WTC11 (cell line): ENCODE measurements around the gene HSBP1L1. TPM values are rescaled to one million over a fixed set of nuclear protein-coding genes. Genes with fewer than 3 reads are reported as not detected.

Experiments used
- ATAC-seq: fragments of 200-7000 bp; cut with Tn5 transposase; 2 replicates; pipeline ENCODE4 v1.10.0; 2021; ENCODE audit warnings: mild to moderate bottlenecking, moderate library complexity
- CTCF ChIA-PET: fragments of 300-600 bp; sonication (Branson Sonifier 250); formaldehyde crosslinking; loops from one replicate; lab custom pipeline; 2021; ENCODE audit warnings: antibody characterized with exemption; lab: Charles Lee
- POLR2A ChIA-PET: fragments of 350-600 bp; sonication (Branson Sonifier 250); formaldehyde crosslinking; loops from one replicate; lab custom pipeline; 2021; ENCODE audit warnings: antibody characterized with exemption; lab: Charles Lee
- DNase-seq: peaks from one replicate; pipeline ENCODE4 v3.0.0; 2021; ENCODE audit warnings: low spot score
- H3K27ac Mint-ChIP-seq: 2 replicates; pipeline ENCODE4 v1.8.0; 2021; ENCODE audit warnings: mixed read lengths
- H3K27me3 Mint-ChIP-seq: 2 replicates; pipeline ENCODE4 v1.8.0; 2021; ENCODE audit warnings: low read depth, mild to moderate bottlenecking, moderate library complexity, mixed read lengths
- H3K36me3 Mint-ChIP-seq: 2 replicates; pipeline ENCODE4 v1.8.0; 2021; ENCODE audit warnings: mixed read lengths
- H3K4me1 Mint-ChIP-seq: 2 replicates; pipeline ENCODE4 v1.8.0; 2022; ENCODE audit warnings: mixed read lengths
- H3K4me3 Mint-ChIP-seq: 2 replicates; pipeline ENCODE4 v1.8.0; 2021; ENCODE audit warnings: mild to moderate bottlenecking, moderate library complexity, mixed read lengths
- H3K9me3 Mint-ChIP-seq: 2 replicates; pipeline ENCODE4 v1.8.0; 2021; ENCODE audit warnings: mixed read lengths
- ATF1 ChIP-seq: sonication (generic); formaldehyde crosslinking; IDR thresholded peaks from 2 replicates; pipeline ENCODE4 v1.8.1; 2023; ENCODE audit warnings: mild to moderate bottlenecking, moderate library complexity, missing genetic modification reagents
- FOXJ3 ChIP-seq: sonication (generic); formaldehyde crosslinking; IDR thresholded peaks from 2 replicates; pipeline ENCODE4 v1.9.0; 2021; ENCODE audit warnings: missing genetic modification reagents, mild to moderate bottlenecking, borderline replicate concordance
- GABPB1 ChIP-seq: sonication (generic); formaldehyde crosslinking; IDR thresholded peaks from 2 replicates; pipeline ENCODE4 v1.8.1; 2023; ENCODE audit warnings: mild to moderate bottlenecking, missing genetic modification reagents
- GRHL2 ChIP-seq: fragments of 250-450 bp; sonication (Bioruptor Pico); IDR thresholded peaks from 2 replicates; pipeline ENCODE4 v1.8.0; 2022; ENCODE audit warnings: mild to moderate bottlenecking, moderate library complexity; ENCODE audit not compliant: insufficient replicate concordance, severe bottlenecking
- HMGA2 ChIP-seq: fragments of 250-450 bp; sonication (Bioruptor Pico); IDR thresholded peaks from 2 replicates; pipeline ENCODE4 v1.4.0; 2021; ENCODE audit warnings: mild to moderate bottlenecking, moderate library complexity
- MXD4 ChIP-seq: fragments of 250-450 bp; sonication (Bioruptor Pico); IDR thresholded peaks from 2 replicates; pipeline ENCODE4 v1.8.0; 2021; ENCODE audit warnings: mild to moderate bottlenecking, moderate library complexity, borderline replicate concordance
- NFATC4 ChIP-seq: fragments of 250-450 bp; sonication (Bioruptor Pico); IDR thresholded peaks from 2 replicates; pipeline ENCODE4 v1.9.0; 2021; ENCODE audit warnings: mild to moderate bottlenecking
- NR1H2 ChIP-seq: sonication (generic); formaldehyde crosslinking; IDR thresholded peaks from 2 replicates; pipeline ENCODE4 v1.9.0; 2021; ENCODE audit warnings: mild to moderate bottlenecking, moderate library complexity, missing genetic modification reagents
- TCF7 ChIP-seq: sonication (generic); formaldehyde crosslinking; IDR thresholded peaks from 2 replicates; pipeline ENCODE4 v1.8.0; 2022; ENCODE audit warnings: mild to moderate bottlenecking, low read depth, missing genetic modification reagents, moderate library complexity
- TP53 ChIP-seq: sonication (generic); formaldehyde crosslinking; IDR thresholded peaks from 2 replicates; pipeline ENCODE4 v1.8.1; 2023; ENCODE audit warnings: mild to moderate bottlenecking, missing genetic modification reagents
- ZBTB21 ChIP-seq: sonication (generic); formaldehyde crosslinking; IDR thresholded peaks from 2 replicates; pipeline ENCODE4 v1.8.1; 2023; ENCODE audit warnings: mild to moderate bottlenecking, missing genetic modification reagents, borderline replicate concordance
- total RNA-seq: library from RNA; stranded (reverse); gene quantifications from 3 replicates; pipeline ENCODE4 v1.2.3, GENCODE V29; 2021
- TF ChIP-seq, protein P1 (sequence below): sonication (generic); formaldehyde crosslinking; conservative IDR thresholded peaks from 2 replicates; pipeline ENCODE4 v1.8.1; 2023; ENCODE audit warnings: mild to moderate bottlenecking, low read depth, missing genetic modification reagents, moderate library complexity
- TF ChIP-seq, protein P2 (sequence below): sonication (generic); formaldehyde crosslinking; IDR thresholded peaks from 2 replicates; pipeline ENCODE4 v1.8.1; 2023; ENCODE audit warnings: mild to moderate bottlenecking, missing genetic modification reagents
- TF ChIP-seq, protein P3 (sequence below): fragments of 250-450 bp; sonication (Bioruptor Pico); conservative IDR thresholded peaks from 2 replicates; pipeline ENCODE4 v1.9.0; 2021; ENCODE audit warnings: mild to moderate bottlenecking
- TF ChIP-seq, protein P4 (sequence below): sonication (generic); formaldehyde crosslinking; IDR thresholded peaks from 2 replicates; pipeline ENCODE4 v1.8.0; 2022; ENCODE audit warnings: mild to moderate bottlenecking, missing genetic modification reagents
- TF ChIP-seq, protein P5 (sequence below): fragments of 250-450 bp; sonication (Bioruptor Pico); IDR thresholded peaks from 2 replicates; pipeline ENCODE4 v2.1.2; 2022; ENCODE audit warnings: mild to moderate bottlenecking, moderate library complexity
- TF ChIP-seq, protein P6 (sequence below): sonication (generic); formaldehyde crosslinking; IDR thresholded peaks from 2 replicates; pipeline ENCODE4 v1.8.1; 2023; ENCODE audit warnings: mild to moderate bottlenecking, missing genetic modification reagents
- TF ChIP-seq, protein P7 (sequence below): sonication (generic); formaldehyde crosslinking; IDR thresholded peaks from 2 replicates; pipeline ENCODE4 v1.8.1; 2022; ENCODE audit warnings: mild to moderate bottlenecking, moderate library complexity, missing genetic modification reagents
- TF ChIP-seq, protein P8 (sequence below): fragments of 250-450 bp; sonication (Bioruptor Pico); IDR thresholded peaks from 2 replicates; pipeline ENCODE4 v1.9.0; 2021; ENCODE audit warnings: moderate library complexity, mild to moderate bottlenecking, inconsistent platforms, borderline replicate concordance
- TF ChIP-seq, protein P9 (sequence below): sonication (generic); formaldehyde crosslinking; IDR thresholded peaks from 2 replicates; pipeline ENCODE4 v1.8.1; 2022; ENCODE audit warnings: low read depth, mild to moderate bottlenecking, moderate library complexity, missing genetic modification reagents, borderline replicate concordance

The HSBP1L1 gene
- total RNA-seq, 1 experiment from 2014 or later, result 1.4 TPM

DNA sequence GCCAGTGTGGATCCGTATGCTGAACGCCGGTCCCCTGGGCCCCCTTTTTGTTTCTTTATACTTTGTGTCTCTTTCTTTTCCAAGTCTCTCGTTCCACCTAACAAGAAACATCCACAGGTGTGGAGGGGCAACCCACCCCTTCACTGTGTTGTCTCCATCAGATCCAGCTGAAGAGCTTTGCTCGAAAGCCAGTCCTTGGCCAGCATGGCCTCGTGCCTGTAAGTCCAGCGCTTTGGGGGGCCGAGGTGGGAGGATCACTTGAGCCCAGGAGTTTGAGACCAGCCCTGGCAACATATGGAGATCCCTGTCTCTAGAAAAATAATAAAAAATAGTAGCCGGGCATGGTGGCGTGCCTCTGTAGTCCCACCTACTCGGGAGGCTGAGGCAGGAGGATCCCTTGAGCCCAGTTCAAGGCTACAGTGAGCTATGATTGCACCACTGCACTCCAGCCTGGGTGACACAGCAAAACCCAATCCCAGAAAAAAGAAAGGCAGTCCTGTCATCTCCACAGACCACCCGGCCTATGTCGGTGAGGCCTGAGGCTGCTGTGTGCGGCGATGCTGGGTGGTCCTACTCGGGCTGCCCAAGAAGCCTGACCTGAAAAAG is 3.4 kb upstream of the HSBP1L1 start:
- Mint-ChIP-seq H3K4me3 (peak overlapping the region; percentile 55; the same call in 1 of the 2 replicates), H3K27ac (no peak overlapping the region), H3K4me1 (peaks cover 38% of the 10 kb centered on the region), H3K9me3 (no peaks in the 10 kb centered on the region), H3K36me3 (no peaks in the 10 kb centered on the region), H3K27me3 (peaks cover 87% of the 10 kb centered on the region)
- TF ChIP-seq, protein P1, sequence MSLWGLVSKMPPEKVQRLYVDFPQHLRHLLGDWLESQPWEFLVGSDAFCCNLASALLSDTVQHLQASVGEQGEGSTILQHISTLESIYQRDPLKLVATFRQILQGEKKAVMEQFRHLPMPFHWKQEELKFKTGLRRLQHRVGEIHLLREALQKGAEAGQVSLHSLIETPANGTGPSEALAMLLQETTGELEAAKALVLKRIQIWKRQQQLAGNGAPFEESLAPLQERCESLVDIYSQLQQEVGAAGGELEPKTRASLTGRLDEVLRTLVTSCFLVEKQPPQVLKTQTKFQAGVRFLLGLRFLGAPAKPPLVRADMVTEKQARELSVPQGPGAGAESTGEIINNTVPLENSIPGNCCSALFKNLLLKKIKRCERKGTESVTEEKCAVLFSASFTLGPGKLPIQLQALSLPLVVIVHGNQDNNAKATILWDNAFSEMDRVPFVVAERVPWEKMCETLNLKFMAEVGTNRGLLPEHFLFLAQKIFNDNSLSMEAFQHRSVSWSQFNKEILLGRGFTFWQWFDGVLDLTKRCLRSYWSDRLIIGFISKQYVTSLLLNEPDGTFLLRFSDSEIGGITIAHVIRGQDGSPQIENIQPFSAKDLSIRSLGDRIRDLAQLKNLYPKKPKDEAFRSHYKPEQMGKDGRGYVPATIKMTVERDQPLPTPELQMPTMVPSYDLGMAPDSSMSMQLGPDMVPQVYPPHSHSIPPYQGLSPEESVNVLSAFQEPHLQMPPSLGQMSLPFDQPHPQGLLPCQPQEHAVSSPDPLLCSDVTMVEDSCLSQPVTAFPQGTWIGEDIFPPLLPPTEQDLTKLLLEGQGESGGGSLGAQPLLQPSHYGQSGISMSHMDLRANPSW (CRISPR knock-in tag), result no peak
- TF ChIP-seq ZBTB21 (CRISPR knock-in tag) (no peak), ATF1 (CRISPR knock-in tag) (no peak), MXD4 (CRISPR knock-in tag) (no peak), FOXJ3 (CRISPR knock-in tag) (no peak)
- TF ChIP-seq, protein P2, sequence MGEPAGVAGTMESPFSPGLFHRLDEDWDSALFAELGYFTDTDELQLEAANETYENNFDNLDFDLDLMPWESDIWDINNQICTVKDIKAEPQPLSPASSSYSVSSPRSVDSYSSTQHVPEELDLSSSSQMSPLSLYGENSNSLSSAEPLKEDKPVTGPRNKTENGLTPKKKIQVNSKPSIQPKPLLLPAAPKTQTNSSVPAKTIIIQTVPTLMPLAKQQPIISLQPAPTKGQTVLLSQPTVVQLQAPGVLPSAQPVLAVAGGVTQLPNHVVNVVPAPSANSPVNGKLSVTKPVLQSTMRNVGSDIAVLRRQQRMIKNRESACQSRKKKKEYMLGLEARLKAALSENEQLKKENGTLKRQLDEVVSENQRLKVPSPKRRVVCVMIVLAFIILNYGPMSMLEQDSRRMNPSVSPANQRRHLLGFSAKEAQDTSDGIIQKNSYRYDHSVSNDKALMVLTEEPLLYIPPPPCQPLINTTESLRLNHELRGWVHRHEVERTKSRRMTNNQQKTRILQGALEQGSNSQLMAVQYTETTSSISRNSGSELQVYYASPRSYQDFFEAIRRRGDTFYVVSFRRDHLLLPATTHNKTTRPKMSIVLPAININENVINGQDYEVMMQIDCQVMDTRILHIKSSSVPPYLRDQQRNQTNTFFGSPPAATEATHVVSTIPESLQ, result no peak
- TF ChIP-seq, protein P3, sequence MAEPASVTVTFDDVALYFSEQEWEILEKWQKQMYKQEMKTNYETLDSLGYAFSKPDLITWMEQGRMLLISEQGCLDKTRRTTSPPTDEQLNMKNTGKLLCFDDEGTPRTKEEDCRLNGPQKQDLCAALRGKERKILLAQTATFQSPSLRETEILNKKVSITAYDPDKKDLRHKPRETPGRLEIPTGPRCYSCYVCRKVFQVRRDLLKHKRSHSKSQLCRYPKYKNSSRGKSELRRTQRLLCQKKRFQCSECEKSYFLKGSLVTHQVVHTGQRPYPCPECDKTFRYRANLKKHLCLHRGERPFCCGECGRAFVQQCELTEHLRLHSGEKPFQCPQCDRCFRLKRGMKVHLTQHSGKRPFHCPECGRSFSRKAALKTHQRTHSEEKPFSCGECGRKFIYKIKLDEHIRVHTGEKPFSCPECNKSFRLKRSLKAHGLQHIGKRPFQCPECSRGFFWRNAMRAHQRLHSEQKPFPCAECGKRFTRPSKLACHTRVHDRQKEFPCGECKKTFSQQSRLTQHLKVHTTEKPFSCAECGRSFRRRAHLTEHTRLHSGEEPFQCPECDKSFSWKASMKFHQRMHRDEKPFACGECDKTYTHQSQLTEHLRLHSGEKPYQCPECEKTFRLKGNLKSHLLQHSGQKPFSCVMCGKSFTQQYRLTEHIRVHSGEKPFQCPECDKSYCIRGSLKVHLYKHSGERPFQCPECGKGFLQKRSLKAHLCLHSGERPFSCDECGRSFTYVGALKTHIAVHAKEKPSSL, result no peak
- CTCF ChIA-PET, result interaction anchor here (0.9 to 1.6 kb wide), 4 partner anchors 9 to 104 kb away, joined by 3 to 7 read pairs (median 4); partner anchors contain the start of gene SLC66A2
- DNase-seq (no peak), ATAC-seq (no peak)
- POLR2A ChIA-PET, result no interaction called here

DNA sequence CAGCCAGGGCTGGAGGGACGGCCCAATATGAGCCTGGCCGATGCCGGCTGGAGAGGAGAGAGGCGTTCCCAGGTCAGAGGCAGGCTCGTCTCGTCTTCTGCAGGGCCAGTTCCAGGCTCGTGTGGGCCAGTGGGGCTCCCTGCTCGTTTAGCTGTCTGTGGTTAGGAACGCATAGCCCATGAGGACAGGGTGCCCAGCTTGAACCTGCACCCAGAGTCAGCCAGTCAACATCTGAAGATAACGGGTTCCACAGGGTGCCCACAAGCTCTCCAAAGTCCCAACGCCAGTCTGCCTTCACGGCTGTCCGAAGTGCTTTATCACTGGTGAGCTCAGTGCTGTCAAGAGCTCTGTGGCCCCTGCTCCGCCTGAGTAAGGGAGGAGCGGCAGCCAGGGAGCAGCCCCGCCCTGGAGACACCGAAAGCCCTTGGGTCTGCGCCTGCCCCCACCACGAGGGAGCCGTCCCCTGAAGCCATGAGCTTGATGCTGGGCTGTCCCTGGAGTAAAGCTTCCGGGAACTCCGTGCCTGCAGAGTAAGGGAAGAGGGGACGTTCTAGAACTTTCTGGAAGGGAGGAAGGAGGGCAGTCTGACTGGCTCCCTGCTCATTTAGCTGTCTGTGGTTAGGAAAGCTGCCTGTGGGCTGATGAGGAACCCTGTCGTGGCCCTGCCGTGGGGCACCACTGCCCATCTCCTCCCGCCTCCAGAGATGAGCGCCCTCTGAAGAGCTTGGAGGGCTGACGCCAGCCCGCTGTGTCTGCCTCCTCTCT is 2.7 kb upstream of the HSBP1L1 start:
- DNase-seq (no peak), ATAC-seq (no peak)
- POLR2A ChIA-PET, result no interaction called here
- H3K36me3 Mint-ChIP-seq, result no peaks in the 10 kb centered on the region
- no peak overlapping the region for H3K27ac Mint-ChIP-seq
- H3K4me1 Mint-ChIP-seq, result peaks cover 38% of the 10 kb centered on the region
- no peaks in the 10 kb centered on the region for H3K9me3 Mint-ChIP-seq
- CTCF ChIA-PET, result interaction anchor here (0.8 to 1.6 kb wide), 5 partner anchors 9 to 105 kb away, joined by 3 to 7 read pairs (median 4); partner anchors contain the start of gene SLC66A2
- no peak overlapping the region for H3K4me3 Mint-ChIP-seq
- peaks cover 80% of the 10 kb centered on the region for H3K27me3 Mint-ChIP-seq
- TF ChIP-seq, protein P4, sequence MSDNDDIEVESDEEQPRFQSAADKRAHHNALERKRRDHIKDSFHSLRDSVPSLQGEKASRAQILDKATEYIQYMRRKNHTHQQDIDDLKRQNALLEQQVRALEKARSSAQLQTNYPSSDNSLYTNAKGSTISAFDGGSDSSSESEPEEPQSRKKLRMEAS (CRISPR knock-in tag), result no peak
- TF ChIP-seq NR1H2 (CRISPR knock-in tag) (no peak), HMGA2 (no peak), GRHL2 (CRISPR knock-in tag) (no peak), TCF7 (CRISPR knock-in tag) (no peak), TP53 (no peak), GABPB1 (CRISPR knock-in tag) (no peak), NFATC4 (CRISPR knock-in tag) (no peak)
- TF ChIP-seq, protein P5, sequence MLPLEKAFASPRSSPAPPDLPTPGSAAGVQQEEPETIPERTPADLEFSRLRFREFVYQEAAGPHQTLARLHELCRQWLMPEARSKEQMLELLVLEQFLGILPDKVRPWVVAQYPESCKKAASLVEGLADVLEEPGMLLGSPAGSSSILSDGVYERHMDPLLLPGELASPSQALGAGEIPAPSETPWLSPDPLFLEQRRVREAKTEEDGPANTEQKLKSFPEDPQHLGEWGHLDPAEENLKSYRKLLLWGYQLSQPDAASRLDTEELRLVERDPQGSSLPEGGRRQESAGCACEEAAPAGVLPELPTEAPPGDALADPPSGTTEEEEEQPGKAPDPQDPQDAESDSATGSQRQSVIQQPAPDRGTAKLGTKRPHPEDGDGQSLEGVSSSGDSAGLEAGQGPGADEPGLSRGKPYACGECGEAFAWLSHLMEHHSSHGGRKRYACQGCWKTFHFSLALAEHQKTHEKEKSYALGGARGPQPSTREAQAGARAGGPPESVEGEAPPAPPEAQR (CRISPR knock-in tag), result no peak
- TF ChIP-seq, protein P6, sequence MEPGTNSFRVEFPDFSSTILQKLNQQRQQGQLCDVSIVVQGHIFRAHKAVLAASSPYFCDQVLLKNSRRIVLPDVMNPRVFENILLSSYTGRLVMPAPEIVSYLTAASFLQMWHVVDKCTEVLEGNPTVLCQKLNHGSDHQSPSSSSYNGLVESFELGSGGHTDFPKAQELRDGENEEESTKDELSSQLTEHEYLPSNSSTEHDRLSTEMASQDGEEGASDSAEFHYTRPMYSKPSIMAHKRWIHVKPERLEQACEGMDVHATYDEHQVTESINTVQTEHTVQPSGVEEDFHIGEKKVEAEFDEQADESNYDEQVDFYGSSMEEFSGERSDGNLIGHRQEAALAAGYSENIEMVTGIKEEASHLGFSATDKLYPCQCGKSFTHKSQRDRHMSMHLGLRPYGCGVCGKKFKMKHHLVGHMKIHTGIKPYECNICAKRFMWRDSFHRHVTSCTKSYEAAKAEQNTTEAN (CRISPR knock-in tag), result no peak
- TF ChIP-seq, protein P7, sequence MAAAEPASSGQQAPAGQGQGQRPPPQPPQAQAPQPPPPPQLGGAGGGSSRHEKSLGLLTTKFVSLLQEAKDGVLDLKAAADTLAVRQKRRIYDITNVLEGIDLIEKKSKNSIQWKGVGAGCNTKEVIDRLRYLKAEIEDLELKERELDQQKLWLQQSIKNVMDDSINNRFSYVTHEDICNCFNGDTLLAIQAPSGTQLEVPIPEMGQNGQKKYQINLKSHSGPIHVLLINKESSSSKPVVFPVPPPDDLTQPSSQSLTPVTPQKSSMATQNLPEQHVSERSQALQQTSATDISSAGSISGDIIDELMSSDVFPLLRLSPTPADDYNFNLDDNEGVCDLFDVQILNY (CRISPR knock-in tag), result no peak
- TF ChIP-seq, protein P8, sequence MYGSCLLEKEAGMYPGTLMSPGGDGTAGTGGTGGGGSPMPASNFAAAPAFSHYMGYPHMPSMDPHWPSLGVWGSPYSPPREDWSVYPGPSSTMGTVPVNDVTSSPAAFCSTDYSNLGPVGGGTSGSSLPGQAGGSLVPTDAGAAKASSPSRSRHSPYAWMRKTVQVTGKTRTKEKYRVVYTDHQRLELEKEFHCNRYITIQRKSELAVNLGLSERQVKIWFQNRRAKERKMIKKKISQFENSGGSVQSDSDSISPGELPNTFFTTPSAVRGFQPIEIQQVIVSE (CRISPR knock-in tag), result no peak
- TF ChIP-seq, protein P9, sequence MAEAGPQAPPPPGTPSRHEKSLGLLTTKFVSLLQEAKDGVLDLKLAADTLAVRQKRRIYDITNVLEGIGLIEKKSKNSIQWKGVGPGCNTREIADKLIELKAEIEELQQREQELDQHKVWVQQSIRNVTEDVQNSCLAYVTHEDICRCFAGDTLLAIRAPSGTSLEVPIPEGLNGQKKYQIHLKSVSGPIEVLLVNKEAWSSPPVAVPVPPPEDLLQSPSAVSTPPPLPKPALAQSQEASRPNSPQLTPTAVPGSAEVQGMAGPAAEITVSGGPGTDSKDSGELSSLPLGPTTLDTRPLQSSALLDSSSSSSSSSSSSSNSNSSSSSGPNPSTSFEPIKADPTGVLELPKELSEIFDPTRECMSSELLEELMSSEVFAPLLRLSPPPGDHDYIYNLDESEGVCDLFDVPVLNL (CRISPR knock-in tag), result no peak
